Transverse colon (tissue), 4 donors: Measurements from ENCODE around the gene OR10P1. TPM values are rescaled to one million over a fixed set of nuclear protein-coding genes. Genes with fewer than 3 reads are reported as not detected.

Source experiments
- DNase-seq: peaks from one replicate; pipeline ENCODE4 v3.0.0-alpha.2; 2019
- H3K27ac ChIP-seq, 4 donors: fragments of 200-600 bp; sonication (generic); 2 replicates each; pipeline ENCODE4 v1.5.1; 2016 to 2018; ENCODE audit warnings: inconsistent platforms in 4 of 4
- H3K27me3 ChIP-seq: fragments of 200-600 bp; sonication (generic); 2 replicates; pipeline ENCODE4 v1.5.1; 2017; ENCODE audit warnings: inconsistent platforms
- H3K36me3 ChIP-seq, 4 donors: fragments of 200-600 bp; sonication (generic); 2 replicates each; pipeline ENCODE4 v1.5.1; 2017 to 2019; ENCODE audit warnings: inconsistent platforms in 4 of 4
- H3K4me1 ChIP-seq, 4 donors: fragments of 200-600 bp; sonication (generic); 2 replicates each; pipeline ENCODE4 v1.5.1; 2017 to 2020; ENCODE audit warnings: inconsistent platforms in 4 of 4
- H3K4me3 ChIP-seq, 4 donors: fragments of 200-600 bp; sonication (generic); 1 replicate in 1 of 4; 2 replicates in 3 of 4; pipeline versions ENCODE4 v1.5.1 to v1.6.1; 2017 to 2019; ENCODE audit warnings: inconsistent platforms in 4 of 4
- H3K9me3 ChIP-seq, 2 donors: fragments of 200-600 bp; sonication (generic); 2 replicates each; pipeline ENCODE4 v1.5.1; 2017 to 2019; ENCODE audit warnings: inconsistent platforms in 2 of 2
- CTCF ChIP-seq, 5 experiments: fragments of 200-600 bp in 3 of 5; fragments of 450-650 bp in 2 of 5; sonication (generic) in 3 of 5; IDR thresholded peaks; 1 replicate in 2 of 5; 2 replicates in 3 of 5; pipeline ENCODE4 v1.5.1; 2016 to 2017; ENCODE audit warnings: antibody characterized with exemption in 5 of 5, inconsistent platforms in 3 of 5, mild to moderate bottlenecking in 2 of 5, moderate library complexity in 1 of 5
- EP300 ChIP-seq: sonication (generic); formaldehyde crosslinking; IDR thresholded peaks from one replicate; pipeline ENCODE4 v1.6.1; 2017; ENCODE audit warnings: antibody characterized with exemption, low read depth
- POLR2A ChIP-seq: fragments of 450-650 bp; IDR thresholded peaks from one replicate; pipeline ENCODE4 v1.6.1; 2016; ENCODE audit warnings: antibody characterized with exemption, mild to moderate bottlenecking, moderate library complexity
- POLR2AphosphoS5 ChIP-seq, 3 donors: sonication (generic); formaldehyde crosslinking; IDR thresholded peaks; one replicate each; pipeline ENCODE4 v1.6.1; 2016; ENCODE audit warnings: antibody characterized with exemption in 3 of 3
- WGBS, 2 donors: methylation state at CpG; one replicate each; pipeline ENCODE4 v1.1.5; 2018; ENCODE audit warnings: low coverage in 1 of 2; 5-methylcytosine and 5-hydroxymethylcytosine counted together
- in situ Hi-C, 4 donors: fragments of 200-750 bp; cut with MboI; loops; one replicate each; pipeline versions ENCODE4 v1.15.0 to v1.15.1; 2017; ENCODE audit warnings: low sequenced_read_pairs in 3 of 4, low pct_ligation_motif_present in 1 of 4, low pct_unique_long_range_greater_than_20kb in 1 of 4
- intact Hi-C: fragments of 100-400 bp; cut with DNase I; formaldehyde crosslinking; loops from one replicate; pipeline ENCODE4 v1.15.1; 2023; ENCODE audit warnings: low total_unique reads
- total RNA-seq, 4 donors: library from RNA; depleted of rRNA; stranded (reverse); fragments of >200 nt; gene quantifications; one replicate each; pipeline ENCODE4 v1.1.0, GENCODE V29; 2016

Gene OR10P1
- total RNA-seq, 4 donors from 2014 or later: not detected

- TF ChIP-seq POLR2AphosphoS5 (IDR thresholded peaks at IDR 0.05) (no peak), CTCF (IDR thresholded peaks at IDR 0.05) (no peak), POLR2A (no peak), EP300 (no peak)
- in situ Hi-C loops: no loop called here
- Histone ChIP-seq H3K27ac (no peak overlapping the region), H3K4me1 (peaks cover 0 to 6% (median 4%) of the 10 kb centered on the region in 4 donors), H3K36me3 (no peaks in the 10 kb centered on the region), H3K9me3 (no peaks in the 10 kb centered on the region), H3K27me3 (no peaks in the 10 kb centered on the region), H3K4me3 (no peak overlapping the region)
- intact Hi-C loops: no loop called here
- WGBS, 2 donors: 59% methylated on average over 5 of the region's 5 CpGs; no CpG with 5 or more reads in 1 of the 2 donors
- no peak for DNase-seq
Measured at GRCh38 chr12:55651299-55651683, 14.6 kb downstream of the OR10P1 start.

- no peak overlapping the region for H3K4me3 ChIP-seq
- no peaks in the 10 kb centered on the region for H3K9me3 ChIP-seq
- TF ChIP-seq POLR2A (no peak), EP300 (no peak), CTCF (IDR thresholded peaks at IDR 0.05) (no peak), POLR2AphosphoS5 (IDR thresholded peaks at IDR 0.05) (no peak)
- no peaks in the 10 kb centered on the region for H3K27me3 ChIP-seq
- peaks cover 0 to 4% (median 0%) of the 10 kb centered on the region in 4 donors for H3K4me1 ChIP-seq
- no peak overlapping the region for H3K27ac ChIP-seq
- no peak for DNase-seq
- H3K36me3 ChIP-seq: no peaks in the 10 kb centered on the region
- in situ Hi-C loops (no loop called here), intact Hi-C loops (no loop called here)
- WGBS, 2 donors: 70% methylated on average over 3 of the region's 3 CpGs; no CpG with 5 or more reads in 1 of the 2 donors
Measured at GRCh38 chr12:55652352-55652751, 15.7 kb downstream of the OR10P1 start.

GRCh38 chr12:55653031-55653430 is 16.3 kb downstream of the OR10P1 start:
- WGBS, 2 donors: 54% methylated on average over 3 of the region's 3 CpGs; no CpG with 5 or more reads in 1 of the 2 donors
- Histone ChIP-seq H3K4me1 (peaks cover 0 to 4% (median 0%) of the 10 kb centered on the region in 4 donors), H3K4me3 (no peak overlapping the region), H3K27me3 (no peaks in the 10 kb centered on the region), H3K9me3 (no peaks in the 10 kb centered on the region), H3K27ac (no peak overlapping the region), H3K36me3 (no peaks in the 10 kb centered on the region)
- in situ Hi-C loops: no loop called here
- DNase-seq: no peak
- intact Hi-C loops: no loop called here
- TF ChIP-seq EP300 (no peak), POLR2A (no peak), CTCF (IDR thresholded peaks at IDR 0.05) (no peak), POLR2AphosphoS5 (IDR thresholded peaks at IDR 0.05) (no peak)

- 86 to 93% methylated on average over 8 to 17 of the region's 17 CpGs for WGBS, 2 donors
- TF ChIP-seq POLR2AphosphoS5 (IDR thresholded peaks at IDR 0.05) (no peak), CTCF (IDR thresholded peaks at IDR 0.05) (no peak), POLR2A (no peak), EP300 (no peak)
- H3K9me3 ChIP-seq: no peaks in the 10 kb centered on the region
- in situ Hi-C loops (no loop called here), intact Hi-C loops (no loop called here)
- H3K27ac ChIP-seq: no peak overlapping the region
- no peaks in the 10 kb centered on the region for H3K36me3 ChIP-seq
- peaks cover 0 to 4% (median 0%) of the 10 kb centered on the region in 4 donors for H3K4me1 ChIP-seq
- H3K4me3 ChIP-seq: no peak overlapping the region
- no peaks in the 10 kb centered on the region for H3K27me3 ChIP-seq
- DNase-seq: no peak
Measured at GRCh38 chr12:55654511-55655214, 18.0 kb downstream of the OR10P1 start.
